ENCODE measurements around the gene UBFD1. TPM values are rescaled to one million over a fixed set of nuclear protein-coding genes. Genes with fewer than 3 reads are reported as not detected.

Gene UBFD1
- total and polyA plus RNA-seq, 2 of the 8 experiments (the other 6 are each of a cell fraction or from before 2014, with no cell fraction given), result 66.3 to 106 TPM

GRCh38 chr16:23544436-23544835, 13.1 kb upstream of the UBFD1 start:
- no peak overlapping the region for H4K5ac ChIP-seq (ENCODE audit: insufficient read length, low read depth, low read length)
- no peak overlapping the region for H3K18ac ChIP-seq (ENCODE audit: extremely low read depth, low read length)
- no peak overlapping the region for H2AFZ ChIP-seq (ENCODE audit: low read length)
- H3K27me3 ChIP-seq (replicated peaks in 1 of 4; ENCODE audit: control insufficient read depth in 3 of 4, extremely low read depth in 1 of 4, insufficient read depth in 3 of 4, low read length in 3 of 4), result no peaks in the 10 kb centered on the region
- peaks cover 21 to 61% (median 42%) of the 10 kb centered on the region in 4 experiments for H3K36me3 ChIP-seq (ENCODE audit: control insufficient read depth in 2 of 4, insufficient read depth in 4 of 4, low read length in 3 of 4)
- DNase-seq (ENCODE audit: low read depth in 1 of 2, low spot score in 2 of 2), result no peak
- H3K56ac ChIP-seq (replicated peaks; ENCODE audit: insufficient read length, low read depth, low read length), result no peak overlapping the region
- no peak overlapping the region for H2BK5ac ChIP-seq (ENCODE audit: low read depth, low read length)
- no peaks in the 10 kb centered on the region for H3K9me3 ChIP-seq (ENCODE audit: insufficient read depth in 2 of 2, low read depth in 1 of 2, low read length in 1 of 2)
- H3K4ac ChIP-seq (replicated peaks; ENCODE audit: insufficient read length, low read depth, low read length), result no peak overlapping the region
- no peak for FAIRE-seq
- no peak overlapping the region for H3K27ac ChIP-seq (ENCODE audit: low read depth, low read length)
- ChIA-PET CTCF (ENCODE audit: partially characterized antibody) (interaction anchor here (2.2 kb wide), 1 partner anchor 52 kb away, joined by 9 read pairs; no protein-coding TSS in a partner anchor), POLR2A (ENCODE audit: partially characterized antibody) (interaction anchor here (0.5 to 2.2 kb wide), 8 partner anchors 9 to 120 kb away, joined by 3 to 12 read pairs (median 3); partner anchors contain the start of genes EARS2 and UBFD1)
- H2AK5ac ChIP-seq (ENCODE audit: low read depth, low read length), result no peak overlapping the region
- H3K23me2 ChIP-seq (ENCODE audit: low read depth, low read length), result no peaks in the 10 kb centered on the region
- no peak overlapping the region for H2BK12ac ChIP-seq (ENCODE audit: low read depth, low read length)
- H3K4me2 ChIP-seq (ENCODE audit: insufficient read depth in 1 of 2, low read depth in 2 of 2, low read length in 2 of 2), result no peak overlapping the region
- no peaks in the 10 kb centered on the region for H3K4me1 ChIP-seq (replicated peaks in 1 of 4; ENCODE audit: control insufficient read depth in 3 of 4, insufficient read depth in 4 of 4, low read length in 3 of 4)
- H3K4me3 ChIP-seq (ENCODE audit: extremely low read depth in 1 of 4, insufficient read depth in 2 of 4, low read depth in 3 of 4, low read length in 4 of 4), result no peak overlapping the region
- no peak overlapping the region for H3K23ac ChIP-seq (ENCODE audit: insufficient read length)
- peaks cover 0 to 2% of the 10 kb centered on the region in 2 experiments for H4K20me1 ChIP-seq (replicated peaks in 1 of 2; ENCODE audit: control insufficient read depth in 1 of 2, insufficient read depth in 2 of 2, low read length in 2 of 2)
- no peak overlapping the region for H4K91ac ChIP-seq (replicated peaks; ENCODE audit: insufficient read length, low read length)
- no peak overlapping the region for H3K9ac ChIP-seq (replicated peaks in 1 of 4; ENCODE audit: extremely low read depth in 1 of 4, low read depth in 3 of 4, low read length in 3 of 4)
- no peak overlapping the region for H3K14ac ChIP-seq (ENCODE audit: insufficient read length)
- WGBS, 2 experiments (ENCODE audit: extremely low coverage in 1 of 2, insufficient coverage in 1 of 2, insufficient read length in 1 of 2, insufficient replicate concordance in 2 of 2, low coverage in 1 of 2, low lambda C conversion rate in 2 of 2, missing lambda C conversion rate in 1 of 2), result 92% methylated on average over 14 of the region's 14 CpGs; no CpG with 5 or more reads in 1 of the 2 experiments
- no peak overlapping the region for H4K8ac ChIP-seq (ENCODE audit: extremely low read depth, insufficient read depth, low read length)
- H2BK15ac ChIP-seq (ENCODE audit: low read length), result no peak overlapping the region
- H2BK120ac ChIP-seq (replicated peaks; ENCODE audit: low read depth, low read length), result no peak overlapping the region
- H2BK20ac ChIP-seq (ENCODE audit: low read length), result no peak overlapping the region
- H3K79me2 ChIP-seq (ENCODE audit: control insufficient read depth in 1 of 2, insufficient read depth in 2 of 2, low read length in 2 of 2), result no peaks in the 10 kb centered on the region
- H3K79me1 ChIP-seq (ENCODE audit: low read depth, low read length), result no peaks in the 10 kb centered on the region
- TF ChIP-seq TAF1 (IDR thresholded peaks at IDR 0.05; ENCODE audit: low read depth, low read length) (no peak), CHD1 (IDR thresholded peaks at IDR 0.05; ENCODE audit: low read depth, low read length) (no peak)

All from H1 (cell line).